Mesothelial cell of epicardium (in vitro differentiated cells): Measurements from ENCODE around the gene P4HA1. TPM values are rescaled to one million over a fixed set of nuclear protein-coding genes. Genes with fewer than 3 reads are reported as not detected.
"Not testable (repeated sequence)": the region's sequence is repeated elsewhere in the genome, so short reads cannot be mapped to it uniquely, and the experiment has no call there.

Experiments
- DNase-seq, 2 experiments: peaks; one replicate each; pipeline ENCODE4 v3.0.0; 2021; ENCODE audit warnings: low spot score in 2 of 2; ENCODE audit not compliant: unreplicated experiment in 2 of 2
- H3K27ac Mint-ChIP-seq: 2 replicates; pipeline ENCODE4 v1.8.0; 2021; ENCODE audit warnings: mixed read lengths
- H3K27me3 Mint-ChIP-seq: 2 replicates; pipeline ENCODE4 v1.8.0; 2021; ENCODE audit warnings: low read depth, mixed read lengths
- H3K36me3 Mint-ChIP-seq: 2 replicates; pipeline ENCODE4 v1.8.0; 2021; ENCODE audit warnings: mixed read lengths
- H3K4me1 Mint-ChIP-seq: 2 replicates; pipeline ENCODE4 v1.8.0; 2021; ENCODE audit warnings: mixed read lengths
- H3K4me3 Mint-ChIP-seq: 2 replicates; pipeline ENCODE4 v1.8.0; 2021; ENCODE audit warnings: mild to moderate bottlenecking, moderate library complexity, mixed read lengths
- H3K9me3 Mint-ChIP-seq: 2 replicates; pipeline ENCODE4 v1.8.0; 2021; ENCODE audit warnings: mixed read lengths
- total RNA-seq: library from RNA; stranded (reverse); gene quantifications from 3 replicates; pipeline ENCODE4 v1.2.1, GENCODE V29; 2021
- TF ChIP-seq, protein P1 (sequence below): fragments of 200-600 bp; sonication (generic); IDR thresholded peaks from one replicate; pipeline ENCODE4 v1.5.0; 2021; ENCODE audit warnings: antibody characterized with exemption; ENCODE audit not compliant: unreplicated experiment

The P4HA1 gene
- total RNA-seq, 1 donor from 2014 or later: 105 TPM

DNA sequence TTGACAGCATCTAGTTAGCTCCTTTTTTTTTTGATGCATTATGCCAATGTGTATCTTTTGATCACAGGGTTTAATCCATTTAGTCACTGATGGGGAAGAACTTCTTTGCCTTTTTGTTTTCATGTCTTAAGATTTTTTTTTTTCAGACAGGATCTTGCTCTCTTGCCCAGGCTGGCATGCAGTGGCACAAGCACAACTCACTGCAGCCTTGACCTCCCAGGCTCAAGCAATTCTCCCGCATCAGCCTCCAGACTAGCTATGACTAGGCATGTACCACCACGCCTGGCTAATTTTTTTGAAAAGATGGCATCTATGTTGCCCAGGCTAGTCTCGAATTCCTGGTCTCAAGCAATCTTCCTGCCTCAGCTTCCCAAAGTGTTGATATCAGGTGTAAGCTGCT lies 95.7 kb downstream of the P4HA1 start:
- Mint-ChIP-seq H3K36me3 (peaks cover 25% of the 10 kb centered on the region), H3K27ac (no peak overlapping the region), H3K27me3 (no peaks in the 10 kb centered on the region), H3K4me1 (no peaks in the 10 kb centered on the region), H3K9me3 (peaks cover 19% of the 10 kb centered on the region), H3K4me3 (no peak overlapping the region)
- TF ChIP-seq, protein P1, sequence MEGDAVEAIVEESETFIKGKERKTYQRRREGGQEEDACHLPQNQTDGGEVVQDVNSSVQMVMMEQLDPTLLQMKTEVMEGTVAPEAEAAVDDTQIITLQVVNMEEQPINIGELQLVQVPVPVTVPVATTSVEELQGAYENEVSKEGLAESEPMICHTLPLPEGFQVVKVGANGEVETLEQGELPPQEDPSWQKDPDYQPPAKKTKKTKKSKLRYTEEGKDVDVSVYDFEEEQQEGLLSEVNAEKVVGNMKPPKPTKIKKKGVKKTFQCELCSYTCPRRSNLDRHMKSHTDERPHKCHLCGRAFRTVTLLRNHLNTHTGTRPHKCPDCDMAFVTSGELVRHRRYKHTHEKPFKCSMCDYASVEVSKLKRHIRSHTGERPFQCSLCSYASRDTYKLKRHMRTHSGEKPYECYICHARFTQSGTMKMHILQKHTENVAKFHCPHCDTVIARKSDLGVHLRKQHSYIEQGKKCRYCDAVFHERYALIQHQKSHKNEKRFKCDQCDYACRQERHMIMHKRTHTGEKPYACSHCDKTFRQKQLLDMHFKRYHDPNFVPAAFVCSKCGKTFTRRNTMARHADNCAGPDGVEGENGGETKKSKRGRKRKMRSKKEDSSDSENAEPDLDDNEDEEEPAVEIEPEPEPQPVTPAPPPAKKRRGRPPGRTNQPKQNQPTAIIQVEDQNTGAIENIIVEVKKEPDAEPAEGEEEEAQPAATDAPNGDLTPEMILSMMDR: no peak
- DNase-seq: no peak

DNA sequence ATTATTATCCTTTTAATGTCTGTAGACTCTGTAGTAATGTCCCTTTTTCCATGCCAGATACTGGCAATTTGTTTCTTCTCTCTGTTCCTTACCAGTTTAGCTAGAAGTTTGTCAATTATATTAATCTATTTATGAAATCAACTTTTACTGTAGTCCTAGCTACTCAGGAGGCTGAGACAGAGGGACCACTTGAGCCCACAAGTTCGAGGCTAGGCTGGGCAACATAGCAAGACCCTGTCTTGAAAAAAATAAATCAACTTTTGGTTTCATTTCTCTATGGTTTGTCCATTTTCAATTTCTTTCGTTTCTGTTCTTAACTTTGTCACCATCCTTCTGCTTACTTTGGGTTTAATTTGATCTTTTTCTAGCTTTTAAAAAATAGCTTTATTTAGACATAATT lies 99.6 kb downstream of the P4HA1 start:
- DNase-seq: no peak
- Mint-ChIP-seq H3K27me3 (no peaks in the 10 kb centered on the region), H3K9me3 (peaks cover 33% of the 10 kb centered on the region), H3K36me3 (peaks cover 48% of the 10 kb centered on the region), H3K4me1 (no peaks in the 10 kb centered on the region), H3K27ac (no peak overlapping the region), H3K4me3 (no peak overlapping the region)
- TF ChIP-seq, protein P1: no peak

DNA sequence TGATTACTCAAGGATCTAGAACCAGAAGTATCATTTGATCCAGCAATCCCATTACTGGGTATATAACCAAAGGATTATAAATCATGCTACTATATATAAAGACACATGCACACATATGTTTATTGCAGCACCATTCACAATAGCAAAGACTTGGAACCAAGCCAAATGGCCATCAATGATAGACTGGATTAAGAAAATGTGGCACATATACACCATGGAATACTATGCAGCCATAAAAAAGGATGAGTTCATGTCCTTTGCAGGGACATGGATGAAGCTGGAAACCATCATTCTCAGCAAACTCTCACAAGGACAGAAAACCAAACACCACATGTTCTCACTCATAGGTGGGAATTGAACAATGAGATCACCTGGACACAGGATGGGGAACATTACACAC lies 101.2 kb downstream of the P4HA1 start:
- not testable (repeated sequence) for H3K27me3 Mint-ChIP-seq, DNase-seq, H3K4me1 Mint-ChIP-seq, H3K27ac Mint-ChIP-seq, H3K4me3 Mint-ChIP-seq
- Mint-ChIP-seq H3K36me3 (peaks cover 46% of the 10 kb centered on the region), H3K9me3 (peaks cover 38% of the 10 kb centered on the region)

DNA sequence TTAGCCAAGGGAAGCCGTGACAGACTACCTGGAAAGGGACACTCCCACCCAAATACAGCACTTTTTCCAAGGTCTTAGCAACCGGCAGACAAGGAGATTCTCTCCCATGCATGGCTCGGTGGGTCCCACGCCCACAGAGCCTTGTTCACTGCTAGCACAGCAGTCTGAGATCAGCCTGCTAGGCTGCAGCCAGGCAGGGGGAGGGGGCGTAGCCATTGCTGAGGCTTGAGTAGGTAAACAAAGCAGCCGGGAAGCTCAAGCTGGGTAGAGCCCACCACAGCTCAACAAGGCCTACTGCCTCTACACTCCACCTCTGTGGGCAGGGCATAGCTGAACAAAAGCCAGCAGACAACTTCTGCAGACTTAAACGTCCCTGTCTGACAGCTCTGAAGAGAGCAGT lies 106.9 kb downstream of the P4HA1 start:
- Mint-ChIP-seq H3K9me3 (peaks cover 24% of the 10 kb centered on the region), H3K36me3 (peaks cover 39% of the 10 kb centered on the region)
- not testable (repeated sequence) for H3K4me1 Mint-ChIP-seq, H3K4me3 Mint-ChIP-seq, H3K27me3 Mint-ChIP-seq, DNase-seq, H3K27ac Mint-ChIP-seq

DNA sequence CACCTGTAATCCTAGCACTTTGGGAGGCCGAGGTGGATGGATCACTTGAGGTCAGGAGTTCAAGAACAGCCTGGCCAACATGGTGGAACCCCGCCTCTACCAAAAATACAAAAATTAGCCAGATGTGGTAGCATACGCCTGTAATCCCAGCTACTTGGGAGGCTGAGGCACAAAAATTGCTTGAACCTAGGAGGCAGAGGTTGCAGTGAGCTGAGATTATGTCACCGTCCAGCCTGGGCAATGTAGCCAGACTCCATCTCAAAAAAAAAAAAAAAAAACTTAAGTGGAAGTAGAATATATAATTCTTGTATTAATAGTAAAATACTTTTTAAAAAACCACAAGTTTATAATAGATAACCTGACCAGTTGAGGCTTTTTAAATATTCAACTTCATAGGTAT lies 112.0 kb downstream of the P4HA1 start:
- not testable (repeated sequence) for DNase-seq, H3K27me3 Mint-ChIP-seq, H3K4me1 Mint-ChIP-seq, H3K27ac Mint-ChIP-seq, H3K4me3 Mint-ChIP-seq
- peaks cover 26% of the 10 kb centered on the region for H3K9me3 Mint-ChIP-seq
- peaks cover 16% of the 10 kb centered on the region for H3K36me3 Mint-ChIP-seq

DNA sequence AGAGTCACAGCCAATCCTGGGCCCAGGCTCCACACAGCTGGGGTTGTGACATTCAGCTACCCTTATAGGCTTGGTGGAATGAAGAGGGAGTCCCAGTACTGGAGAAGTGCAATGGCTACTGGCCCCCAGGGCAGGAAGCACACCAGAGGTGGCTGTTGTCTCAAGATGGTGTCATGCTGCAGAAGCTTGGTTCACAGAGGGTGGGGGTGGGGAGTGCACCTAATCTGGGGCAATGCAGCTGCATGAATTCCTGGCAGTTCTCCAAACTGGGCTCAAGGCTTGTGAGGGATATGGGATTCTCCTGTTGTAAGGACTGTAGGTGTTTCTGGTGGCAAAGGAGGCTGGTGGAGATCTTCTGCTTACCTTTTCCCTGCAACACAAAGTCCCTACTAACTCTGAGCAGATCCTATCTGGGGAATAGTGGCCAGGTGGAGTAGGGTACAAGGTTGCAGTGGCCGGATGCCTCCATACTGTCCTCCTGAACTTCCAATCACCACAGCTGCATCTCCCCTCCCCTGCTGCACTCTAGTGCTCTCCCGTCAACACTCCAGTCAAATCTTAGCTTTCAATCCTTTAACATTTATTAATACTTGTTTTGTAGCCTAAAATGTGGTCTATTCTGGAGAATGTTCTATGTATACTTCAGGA lies 114.7 kb downstream of the P4HA1 start:
- TF ChIP-seq, protein P1: no peak
- H3K9me3 Mint-ChIP-seq: peaks cover 45% of the 10 kb centered on the region
- peaks cover 13% of the 10 kb centered on the region for H3K36me3 Mint-ChIP-seq

DNA sequence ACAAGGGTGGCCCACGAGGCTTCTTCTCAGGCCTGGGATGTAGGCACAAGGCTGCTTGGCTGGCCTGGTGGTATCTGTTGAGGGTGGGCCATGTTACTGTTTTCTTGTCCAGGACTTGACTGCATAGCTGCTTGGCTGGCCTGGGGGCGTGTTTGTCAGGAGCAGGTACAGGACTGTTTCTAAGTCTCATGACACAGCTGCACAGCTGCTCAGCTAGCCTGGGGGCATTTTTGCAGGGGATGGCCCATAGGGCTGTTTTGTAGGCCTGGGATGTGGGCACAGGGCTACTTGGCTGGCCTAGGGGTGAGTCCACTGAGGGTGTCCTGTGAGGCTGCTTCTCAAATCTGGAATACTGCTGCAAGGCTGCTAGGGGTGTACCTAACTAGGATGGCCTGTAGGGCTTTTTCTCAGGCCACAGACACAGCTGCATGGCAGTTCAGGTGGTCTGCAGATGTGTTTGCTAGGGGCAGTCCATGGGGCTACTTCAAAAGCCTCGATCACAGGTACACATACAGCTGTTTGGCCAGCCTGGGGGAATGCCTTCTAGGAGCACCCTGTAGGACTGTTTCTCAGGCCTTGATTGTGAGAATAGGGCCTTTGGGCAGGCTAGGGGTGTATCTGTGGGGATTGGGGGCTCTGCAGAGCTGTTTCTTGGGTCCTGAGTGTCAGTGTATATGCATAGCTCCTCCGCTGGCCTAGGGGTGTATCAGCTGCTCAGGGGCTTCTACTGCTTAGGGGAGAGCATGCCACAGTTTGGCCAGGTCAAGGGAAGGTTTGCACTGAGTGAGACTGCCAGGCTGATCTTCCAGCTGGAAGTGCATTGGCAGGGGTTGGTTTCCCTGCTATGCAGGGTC lies 115.4 kb downstream of the P4HA1 start:
- TF ChIP-seq, protein P1: no peak
- H3K4me3 Mint-ChIP-seq: no peak overlapping the region
- DNase-seq: no peak
- no peaks in the 10 kb centered on the region for H3K4me1 Mint-ChIP-seq
- H3K36me3 Mint-ChIP-seq: peaks cover 15% of the 10 kb centered on the region
- H3K27ac Mint-ChIP-seq: no peak overlapping the region
- H3K9me3 Mint-ChIP-seq: peaks cover 49% of the 10 kb centered on the region
- H3K27me3 Mint-ChIP-seq: no peaks in the 10 kb centered on the region

More for the DNA sequence above, 114.7 kb downstream of the P4HA1 start:
- no peaks in the 10 kb centered on the region for H3K27me3 Mint-ChIP-seq
- no peak overlapping the region for H3K4me3 Mint-ChIP-seq
- no peak for DNase-seq
- no peaks in the 10 kb centered on the region for H3K4me1 Mint-ChIP-seq
- H3K27ac Mint-ChIP-seq: no peak overlapping the region
